HG02763 (cell line): ENCODE results near the gene USF1.
"Not testable (repeated sequence)": the region's sequence is repeated elsewhere in the genome, so short reads cannot be mapped to it uniquely, and the experiment has no call there.

Source experiments
- ATAC-seq: cut with Tn5 transposase; IDR thresholded peaks from one replicate; pipeline ENCODE4 v1.9.1; 2021; ENCODE audit warnings: mild to moderate bottlenecking, moderate library complexity; ENCODE audit not compliant: unreplicated experiment

Gene USF1

DNA sequence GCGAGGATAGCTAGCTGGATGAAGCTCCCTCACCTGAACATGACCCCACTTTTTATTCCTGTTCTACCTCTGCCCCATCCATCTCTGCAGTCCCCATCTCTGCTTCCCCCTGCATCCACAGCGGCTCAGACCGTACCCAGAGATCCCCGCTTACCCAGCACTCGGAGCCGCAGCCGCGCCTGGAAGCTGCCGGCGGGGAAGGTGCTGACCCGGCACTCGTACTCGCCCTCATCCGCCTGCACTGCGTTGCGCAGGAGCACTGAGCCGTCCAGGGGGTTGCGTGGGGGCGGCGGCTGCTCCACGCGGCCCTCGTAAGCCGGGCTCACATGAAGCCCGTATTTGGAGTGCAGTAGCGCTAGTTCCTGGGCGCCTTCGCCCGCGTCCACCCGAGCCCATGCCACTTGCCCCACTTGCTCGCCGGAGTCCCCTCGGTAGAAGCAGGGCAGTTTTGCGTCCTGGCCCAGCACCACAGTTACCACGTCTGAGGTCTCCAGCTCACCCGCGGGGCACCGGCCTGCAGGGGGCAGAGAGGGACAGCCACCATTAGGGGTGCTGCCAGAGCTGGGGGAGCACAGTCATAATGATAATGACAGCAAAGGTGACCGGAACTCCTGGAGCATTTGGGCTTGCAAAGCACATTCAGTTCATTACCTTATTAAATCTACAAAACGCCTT lies 33.8 kb upstream of the USF1 start:
- ATAC-seq: no peak

DNA sequence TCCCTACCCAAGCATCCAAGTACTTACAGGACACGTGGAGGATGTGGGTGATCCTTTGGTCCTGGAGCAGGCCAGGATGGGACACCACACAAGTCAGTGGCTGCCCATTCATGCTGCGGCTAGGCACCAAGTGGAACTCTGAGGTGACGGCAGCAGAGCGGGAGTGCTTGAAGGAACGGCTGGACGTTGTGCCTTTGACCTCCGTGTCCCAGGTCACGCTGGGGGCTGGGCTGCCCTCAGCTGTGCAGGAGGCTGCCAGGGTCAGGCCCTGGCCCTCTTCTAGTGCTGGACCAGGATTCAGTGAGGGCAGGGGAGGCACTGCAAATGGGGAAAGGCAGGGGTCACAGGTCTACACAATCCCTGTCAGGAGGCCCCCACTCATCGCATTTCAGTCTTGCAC lies 31.6 kb upstream of the USF1 start:
- ATAC-seq: no peak

DNA sequence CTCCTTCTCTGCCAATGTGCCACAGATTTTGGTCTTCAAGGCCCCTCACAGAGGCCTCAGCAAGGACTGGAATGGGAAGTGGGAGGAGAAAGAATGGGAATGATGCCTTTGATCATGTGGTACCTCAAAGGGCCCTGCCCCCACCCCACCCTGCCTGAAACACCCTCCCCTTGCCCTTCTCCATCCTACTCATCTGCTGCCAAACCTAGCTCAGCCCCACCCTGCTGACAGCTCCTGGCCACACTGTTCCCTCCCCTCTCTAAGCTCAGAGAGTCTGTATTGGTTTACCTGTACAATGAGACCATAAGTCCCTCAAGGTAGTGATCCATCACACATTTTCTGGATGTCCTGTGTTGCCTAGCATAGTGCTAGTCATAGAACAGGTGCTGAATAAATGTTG lies 30.6 kb upstream of the USF1 start:
- ATAC-seq: no peak

DNA sequence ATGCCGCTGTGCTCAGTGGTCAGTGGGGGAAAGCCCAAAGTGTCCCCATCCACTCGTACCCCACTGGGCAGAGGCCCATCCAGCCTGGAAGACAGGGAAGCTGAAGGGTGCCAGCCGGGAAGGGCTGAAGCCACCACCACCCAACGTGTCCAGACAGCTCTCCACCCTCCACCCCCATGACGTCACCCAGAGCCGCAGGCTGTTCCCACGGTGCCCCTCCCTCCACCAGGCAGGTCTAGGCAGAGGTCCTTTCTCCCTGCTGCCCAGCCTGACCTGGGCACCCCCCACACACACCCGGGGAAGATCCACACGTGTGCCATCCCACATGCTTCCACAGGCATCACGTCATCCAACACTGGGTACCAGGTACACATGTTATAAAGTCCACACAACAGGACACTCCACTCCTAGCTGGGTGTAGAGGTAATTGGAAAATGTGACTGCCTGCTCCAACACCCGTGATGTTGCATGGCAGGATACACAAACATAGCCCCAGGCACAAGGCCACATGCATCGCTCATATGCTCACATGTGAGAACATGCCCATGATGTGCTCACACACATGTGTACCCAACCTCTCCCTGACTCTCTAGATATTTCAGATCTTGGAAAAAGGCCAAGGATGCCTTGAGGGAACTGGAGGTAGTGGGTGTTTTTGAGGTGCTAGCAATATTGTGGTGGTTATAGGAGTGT lies 29.0 kb upstream of the USF1 start:
- no peak for ATAC-seq

DNA sequence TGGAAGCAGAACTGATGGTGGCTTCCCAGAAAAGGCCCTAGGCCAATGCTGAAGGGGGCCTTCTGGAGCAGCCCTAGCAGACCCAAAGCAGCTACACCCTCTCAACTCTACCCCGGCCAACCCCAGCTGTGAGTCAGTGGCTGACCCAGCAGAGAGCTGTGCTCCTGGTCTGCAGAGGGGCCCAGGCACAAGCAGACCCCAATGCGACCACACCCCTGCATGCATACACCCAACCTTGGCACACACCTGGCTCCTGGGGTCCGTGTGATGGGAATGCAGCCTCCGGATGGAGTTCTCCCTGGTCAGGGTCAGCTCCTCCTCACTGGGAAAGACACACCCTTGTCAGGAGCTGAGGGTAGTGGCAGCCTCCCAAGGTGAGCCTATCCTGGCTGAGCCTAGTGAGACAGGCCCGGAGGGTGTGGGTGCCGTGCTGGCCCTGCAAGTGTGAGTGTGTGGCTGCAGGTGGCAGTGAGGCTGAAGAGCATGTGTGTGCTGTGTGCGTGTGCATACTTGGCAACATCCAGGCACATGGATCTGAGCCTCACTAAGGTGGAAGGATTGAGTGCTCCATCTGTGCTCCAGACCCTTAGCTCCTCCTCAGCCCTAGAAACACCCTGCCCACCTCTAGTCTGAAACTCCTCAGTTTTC lies 27.8 kb upstream of the USF1 start:
- no peak for ATAC-seq

DNA sequence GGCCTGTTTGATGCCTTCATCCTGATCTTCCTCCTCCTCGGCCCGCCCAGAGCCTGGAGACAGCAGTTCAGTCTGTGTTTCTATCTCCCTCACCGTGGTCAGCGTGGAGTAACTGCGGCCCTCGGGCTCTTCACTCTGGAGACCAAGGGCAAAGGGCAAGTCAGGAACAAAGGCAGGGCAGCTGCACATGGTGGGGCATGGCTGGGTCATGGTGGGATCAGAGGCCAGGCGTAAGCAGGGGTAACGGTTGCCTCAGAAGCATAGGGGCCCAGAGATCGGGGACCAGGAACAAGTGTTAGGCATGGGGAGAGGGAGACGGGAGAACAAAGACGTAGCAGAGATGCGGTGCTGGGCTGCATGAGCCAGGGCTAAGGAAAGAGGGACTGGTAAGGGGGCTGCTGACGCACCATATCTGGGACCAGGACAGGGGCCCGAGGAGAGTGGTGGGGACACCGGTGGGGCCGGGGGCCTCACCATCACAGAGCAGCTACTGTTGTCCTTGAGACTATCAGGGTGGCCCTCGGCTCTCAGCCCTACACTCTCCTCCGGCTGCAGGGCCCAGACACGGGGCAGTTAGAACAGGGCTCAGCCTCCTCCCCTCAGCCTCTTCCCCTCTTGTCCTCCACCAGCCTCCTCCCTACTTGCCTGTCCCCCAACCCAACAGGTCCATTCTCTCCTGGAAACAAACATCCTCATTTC lies 27.1 kb upstream of the USF1 start:
- no peak for ATAC-seq

DNA sequence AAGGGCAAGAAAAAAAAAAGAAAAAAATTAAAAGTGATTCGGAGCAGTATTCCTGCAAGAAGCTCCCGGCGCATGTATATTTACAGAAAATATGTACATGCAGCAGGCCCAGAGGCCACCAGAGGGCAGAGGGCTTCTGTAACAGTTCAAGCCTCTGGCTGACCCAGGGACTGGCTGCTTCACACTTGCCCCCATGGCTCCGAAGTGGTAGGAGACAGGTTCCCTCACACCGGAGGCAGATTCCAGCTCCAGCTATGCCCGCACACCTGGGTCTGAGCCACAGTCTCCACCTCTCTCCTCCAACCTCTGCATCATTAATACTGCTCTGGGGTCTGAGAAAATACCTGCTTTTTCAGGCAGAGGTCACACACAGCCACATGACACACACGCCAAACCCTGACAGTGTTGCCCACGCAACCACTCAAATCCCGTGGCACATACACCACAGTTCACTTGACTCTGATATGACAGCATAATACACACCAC lies 26.2 kb upstream of the USF1 start:
- no peak for ATAC-seq

DNA sequence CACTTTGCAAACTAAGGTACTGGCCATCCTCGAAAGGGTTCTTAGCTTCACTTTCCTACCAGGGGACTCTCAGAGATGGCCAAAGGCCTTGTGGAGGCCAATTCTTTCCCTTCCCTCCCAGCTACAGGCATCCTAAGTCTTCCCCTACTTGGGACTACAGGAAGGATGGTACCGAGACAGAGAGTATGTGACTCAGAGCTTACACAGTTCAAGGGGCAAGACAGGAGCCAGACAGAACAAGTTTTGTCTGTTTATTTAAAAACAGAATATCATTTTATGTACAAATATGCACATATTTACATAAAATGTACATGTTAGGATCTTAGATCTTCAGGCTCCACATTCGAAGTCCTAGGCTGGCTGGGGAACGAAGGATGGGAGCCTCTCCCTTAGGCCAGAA lies 25.0 kb upstream of the USF1 start:
- ATAC-seq: no peak

DNA sequence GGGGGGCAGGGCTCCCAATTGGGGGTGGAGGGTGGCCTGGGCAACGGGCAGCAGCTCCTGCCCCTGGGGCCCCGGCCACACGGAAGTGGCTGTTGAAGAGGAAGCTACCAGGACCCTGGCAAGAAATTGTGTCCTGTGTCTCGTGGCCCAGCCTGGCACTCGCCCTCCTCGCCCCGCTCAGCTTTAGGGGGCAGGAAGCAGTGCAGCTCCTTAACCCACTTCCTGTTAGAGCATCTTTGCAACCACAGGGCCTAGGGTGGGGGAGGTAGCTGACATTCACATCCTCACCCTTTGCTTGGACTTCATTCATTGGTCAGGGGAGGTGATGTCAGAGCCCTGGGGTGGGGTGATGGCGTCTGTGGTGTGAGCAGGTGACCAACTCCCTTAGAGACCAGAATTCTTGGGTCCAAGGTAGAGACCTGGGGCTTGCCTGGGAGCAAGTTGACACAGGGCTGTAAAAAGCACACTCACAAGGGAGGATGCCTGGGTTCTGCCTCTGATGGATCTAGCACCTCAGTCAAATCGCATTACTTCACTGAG lies 24.0 kb upstream of the USF1 start, which contains the start of gene ARHGAP30:
TSS of gene ARHGAP30 (minus strand) at position 161 of the 540 bp plus-strand sequence. CDS start 267 bp downstream, outside the sequence.
- ATAC-seq: peak; percentile 80

DNA sequence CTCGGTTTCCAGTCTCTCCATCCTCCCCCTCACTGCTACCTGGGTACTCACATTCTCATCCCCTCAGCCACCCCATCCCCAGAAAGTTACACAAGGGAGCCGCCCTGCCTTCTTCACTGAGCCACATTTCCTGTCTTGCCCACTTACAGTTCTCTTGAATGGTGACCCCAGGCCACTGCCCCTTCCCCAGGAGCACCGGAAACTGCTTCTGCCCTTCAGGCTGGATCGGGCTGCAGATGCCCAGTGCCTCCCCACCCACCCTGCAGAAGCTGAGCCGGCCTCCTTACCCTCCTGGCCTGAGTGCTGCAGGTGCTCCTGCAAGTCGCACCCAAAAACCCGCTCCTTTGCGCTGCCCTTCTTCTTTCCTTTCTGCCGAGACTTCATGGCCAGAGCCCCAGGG lies 23.5 kb upstream of the USF1 start:
- no peak for ATAC-seq

DNA sequence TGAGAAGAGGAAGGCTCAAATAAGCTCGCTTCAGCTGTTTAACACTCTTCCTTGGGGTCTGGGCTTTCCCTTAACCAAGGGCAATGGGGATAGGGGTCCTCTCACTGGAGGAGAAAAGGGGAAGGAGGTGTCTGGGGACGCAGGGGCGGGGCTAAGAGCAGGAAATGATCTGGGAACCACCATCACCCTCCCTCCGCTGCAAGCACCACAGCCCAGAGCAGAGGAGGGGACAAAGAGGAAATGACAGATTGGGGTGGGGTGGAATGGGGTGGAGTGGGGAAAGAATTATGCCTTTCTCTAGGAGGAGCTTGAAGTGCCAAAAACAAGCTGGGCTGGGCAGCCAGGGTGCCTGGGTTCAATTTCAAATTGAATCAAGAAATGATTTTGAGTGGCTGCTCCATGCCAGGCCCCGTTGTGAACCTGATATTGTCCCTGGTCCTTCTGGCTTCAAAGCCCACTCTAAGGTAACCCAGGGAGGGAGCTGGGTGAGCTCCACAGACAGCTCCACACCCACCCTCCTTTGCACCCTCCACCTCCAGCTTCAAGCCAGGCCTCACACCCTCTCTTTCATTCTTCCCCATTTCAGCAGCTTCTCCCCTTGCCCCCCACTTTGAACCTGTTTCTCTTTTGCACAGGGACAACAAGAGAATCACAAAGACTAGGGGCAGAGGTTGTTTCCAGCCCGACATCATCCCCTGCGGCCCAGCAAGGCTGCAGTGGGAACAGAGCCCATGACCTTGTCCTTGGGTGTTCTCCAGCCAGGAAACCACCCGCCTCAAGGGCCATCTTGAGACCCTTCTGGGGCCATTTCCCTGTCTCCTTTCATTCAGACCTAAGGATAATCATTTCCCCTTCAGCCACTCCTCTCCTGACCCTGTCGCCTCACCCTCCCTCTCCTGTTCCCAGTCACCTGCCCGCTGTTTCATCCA lies 22.8 kb upstream of the USF1 start:
- peak; percentile 49 for ATAC-seq

DNA sequence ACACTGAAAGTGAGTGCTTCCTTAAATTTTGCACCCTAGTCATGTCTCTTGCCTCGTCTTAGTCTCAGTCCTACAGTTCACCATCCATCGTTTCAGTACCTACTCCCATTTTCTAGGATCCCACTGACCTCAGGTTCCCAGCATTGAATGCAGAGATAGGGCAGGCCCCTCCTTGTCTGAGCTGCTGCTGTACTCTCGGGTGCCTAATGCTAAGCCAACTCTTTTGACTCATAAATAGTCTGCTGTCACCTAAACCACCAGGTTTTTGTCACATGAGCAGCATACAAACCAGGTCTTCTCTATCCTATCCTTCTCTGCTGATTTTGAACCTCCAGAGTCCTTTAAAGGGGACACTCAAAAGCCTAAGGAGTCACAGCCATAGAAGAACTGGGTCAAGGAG lies 20.9 kb upstream of the USF1 start:
- ATAC-seq: no peak

DNA sequence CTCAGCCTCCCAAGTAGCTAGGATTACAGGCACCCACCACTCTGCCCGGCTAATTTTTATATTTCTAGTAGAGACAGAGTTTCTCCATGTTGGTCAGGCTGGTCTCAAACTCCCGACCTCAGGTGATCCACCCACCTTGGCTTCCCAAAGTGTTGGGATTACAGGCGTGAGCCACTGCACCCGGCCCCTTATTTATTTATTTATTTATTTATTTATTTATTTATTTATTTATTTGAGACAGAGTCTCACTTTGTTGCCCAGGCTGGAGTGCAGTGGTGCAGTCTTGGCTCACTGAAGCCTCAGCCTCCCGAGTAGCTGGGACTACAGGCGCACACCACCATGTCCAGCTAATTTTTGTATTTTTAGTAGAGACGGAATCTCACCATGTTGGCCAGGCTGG lies 19.9 kb upstream of the USF1 start:
- ATAC-seq: not testable (repeated sequence)

DNA sequence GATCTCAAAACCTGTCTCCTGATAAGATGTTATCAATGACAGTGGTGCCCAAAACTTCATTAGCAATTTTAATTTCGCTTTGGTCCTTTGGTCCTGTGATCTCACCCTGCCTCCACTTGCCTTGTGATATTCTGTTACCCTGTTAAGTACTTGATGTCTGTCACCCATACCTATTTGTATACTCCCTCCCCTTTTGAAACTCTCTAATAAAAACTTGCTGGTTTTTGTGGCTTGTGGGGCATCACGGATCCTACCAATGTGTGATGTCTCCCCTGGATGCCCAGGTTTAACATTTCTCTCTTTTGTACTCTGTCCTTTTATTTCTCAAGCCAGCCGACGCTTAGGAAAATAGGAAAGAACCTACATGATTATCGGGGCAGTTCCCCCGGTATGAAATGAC lies 18.2 kb upstream of the USF1 start:
- ATAC-seq: not testable (repeated sequence)

DNA sequence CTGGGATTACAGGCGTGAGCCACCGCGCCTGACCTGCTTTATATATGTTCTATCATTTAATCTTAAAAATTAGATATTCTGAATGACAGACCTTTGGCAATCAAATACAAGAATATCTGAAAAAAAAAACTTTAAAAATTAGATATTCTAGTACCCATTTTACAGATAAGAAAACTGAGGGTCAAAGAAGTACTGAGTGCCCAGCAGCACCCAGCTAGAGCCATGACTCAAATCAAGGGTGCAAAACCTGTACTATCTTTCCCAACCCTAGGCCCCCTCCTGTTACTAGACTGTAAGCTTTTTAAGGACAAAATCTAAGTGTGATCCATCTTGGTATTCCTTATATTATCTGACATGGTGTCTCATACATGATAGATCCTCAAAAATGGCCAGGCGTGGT lies 15.6 kb upstream of the USF1 start:
- no peak for ATAC-seq

DNA sequence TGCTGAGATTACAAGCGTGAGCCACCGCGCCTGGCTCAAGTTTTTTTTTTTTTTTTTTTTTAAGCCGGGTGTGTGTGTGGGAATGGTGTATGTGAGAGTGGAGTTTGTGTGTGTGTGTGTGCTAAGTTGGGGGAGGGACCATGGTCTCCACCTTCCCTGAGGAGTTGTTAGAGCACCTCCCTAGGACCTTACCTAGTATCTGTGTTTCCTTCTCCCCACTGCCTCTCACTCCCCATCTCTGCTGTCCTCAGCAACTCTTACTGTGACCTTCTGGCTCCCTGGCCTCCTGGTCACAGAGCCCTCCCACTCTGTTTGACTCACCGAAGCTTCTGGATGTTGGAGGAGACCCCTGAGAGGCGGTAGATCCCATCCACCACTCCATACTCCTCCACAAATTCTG lies 13.5 kb upstream of the USF1 start:
- no peak for ATAC-seq

DNA sequence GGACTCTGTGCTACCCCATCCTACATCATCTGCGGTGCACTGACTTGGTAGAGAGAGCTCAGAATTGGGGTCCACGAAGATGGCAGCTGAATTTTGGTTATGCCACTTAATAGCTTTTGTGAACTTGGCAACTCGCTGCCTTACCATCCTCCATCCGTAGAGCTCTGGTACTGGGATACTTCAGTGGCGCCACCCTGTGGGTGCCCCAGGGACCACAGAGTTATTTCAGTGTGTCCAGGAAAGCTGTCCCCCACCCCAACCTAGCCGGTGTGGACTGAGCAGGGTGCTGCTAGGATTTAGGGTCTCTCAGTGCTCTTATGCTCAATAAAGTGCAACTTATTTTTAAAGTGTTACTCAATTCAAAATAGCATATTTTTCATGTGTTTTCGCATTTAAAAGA lies 9.0 kb upstream of the USF1 start:
- ATAC-seq: no peak

DNA sequence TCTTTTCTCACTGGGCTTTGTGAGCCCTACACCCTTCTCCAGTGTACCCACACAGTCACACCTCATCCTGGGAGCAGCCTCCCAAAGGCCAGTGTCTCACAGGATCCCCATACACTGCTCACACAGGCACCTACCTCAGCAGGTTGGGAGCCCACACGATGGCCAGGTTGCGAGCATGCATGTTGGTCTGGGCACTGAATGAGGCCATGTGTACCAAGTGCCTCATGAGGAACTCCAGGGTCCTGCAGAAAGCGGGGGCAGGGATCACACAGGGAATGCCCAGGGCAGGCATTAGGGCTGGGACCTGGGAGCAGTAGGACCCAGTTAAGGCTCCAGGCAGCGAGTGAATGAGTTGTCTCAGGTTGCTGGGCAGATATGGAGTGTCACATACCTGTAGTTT lies 8.5 kb upstream of the USF1 start:
- no peak for ATAC-seq

DNA sequence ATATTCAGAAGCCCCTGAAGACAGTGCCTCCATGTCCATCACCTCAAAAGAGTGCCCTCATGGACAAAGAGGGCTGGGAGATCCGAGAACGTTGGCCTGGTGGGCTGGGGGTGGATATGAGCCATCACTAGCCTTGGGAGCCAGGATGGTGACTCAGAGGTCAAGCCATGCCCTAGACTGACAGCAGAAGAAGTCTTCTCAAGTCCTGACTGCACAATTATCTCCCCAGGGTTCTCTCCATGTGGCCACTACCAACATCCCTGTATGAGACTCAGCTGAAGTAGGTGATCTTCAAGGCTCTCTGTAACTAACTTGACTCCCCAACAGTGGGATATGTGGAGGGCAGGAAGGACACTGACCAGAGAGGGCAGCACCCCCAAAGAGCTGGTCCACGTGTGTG lies 7.1 kb upstream of the USF1 start:
- no peak for ATAC-seq

DNA sequence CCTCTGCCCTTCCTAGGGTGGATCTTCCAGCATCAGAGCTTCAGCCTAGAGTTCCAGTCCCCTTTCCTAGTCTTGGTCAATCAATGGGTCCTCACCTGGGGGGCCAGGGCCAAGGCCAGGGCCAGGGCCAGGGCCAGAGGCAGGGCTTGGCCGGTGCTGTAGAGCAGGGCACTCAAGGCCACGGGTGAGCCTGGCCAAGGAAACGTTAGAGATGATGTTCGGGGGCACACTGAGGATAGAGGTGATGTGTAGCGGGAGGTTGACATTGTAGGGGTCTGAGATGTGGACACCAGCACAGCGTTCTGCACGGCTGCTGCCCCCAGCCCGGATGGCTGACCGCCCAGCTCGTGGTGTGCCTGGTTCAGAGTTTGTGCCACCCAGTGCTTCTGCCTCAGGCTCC lies 5.4 kb upstream of the USF1 start:
- no peak for ATAC-seq
